NB4 (cell line): Measurements from ENCODE around the gene NCAM1.

Experiments used
- DNase-seq: peaks from one replicate; pipeline ENCODE4 v3.0.0; 2010; ENCODE audit warnings: low read depth
- H3K4me3 ChIP-seq: one replicate; pipeline ENCODE4 v1.5.1; 2011; ENCODE audit warnings: mild to moderate bottlenecking, low read depth, low read length, moderate library complexity
- CTCF ChIP-seq: IDR thresholded peaks from one replicate; pipeline ENCODE4 v1.5.1; 2012; ENCODE audit warnings: low read depth, low read length
- MAX ChIP-seq: IDR thresholded peaks from 2 replicates; pipeline ENCODE4 v1.6.1; 2011; ENCODE audit warnings: low read depth, low read length
- MYC ChIP-seq: IDR thresholded peaks from 2 replicates; pipeline ENCODE4 v1.6.1; 2011; ENCODE audit warnings: low read depth, low read length
- POLR2A ChIP-seq: IDR thresholded peaks from 2 replicates; pipeline ENCODE4 v1.6.1; 2011; ENCODE audit warnings: mild to moderate bottlenecking; ENCODE audit not compliant: insufficient read length; ENCODE audit errors: extremely low read depth

NCAM1 gene

GRCh38 chr11:113267493-113267892, 306.3 kb downstream of the NCAM1 start:
- H3K4me3 ChIP-seq: no peak overlapping the region
- DNase-seq: no peak
- TF ChIP-seq CTCF (no peak), MAX (no peak), POLR2A (no peak), MYC (no peak)

- TF ChIP-seq CTCF: no peak
- TF ChIP-seq MYC: no peak
- no peak for TF ChIP-seq POLR2A
- no peak for TF ChIP-seq MAX
- H3K4me3 ChIP-seq: no peak overlapping the region
- no peak for DNase-seq
These were observed 307.9 kb downstream of the NCAM1 start for GRCh38 chr11:113269096-113269495.

- no peak for TF ChIP-seq MAX
- TF ChIP-seq MYC: no peak
- no peak for DNase-seq
These were observed 308.4 kb downstream of the NCAM1 start for GRCh38 chr11:113269636-113270035.

GRCh38 chr11:113270080-113270479, 308.9 kb downstream of the NCAM1 start:
- H3K4me3 ChIP-seq: no peak overlapping the region
- no peak for DNase-seq
- TF ChIP-seq MYC: no peak
- TF ChIP-seq POLR2A: no peak
- TF ChIP-seq MAX: no peak
- TF ChIP-seq CTCF: no peak

More at GRCh38 chr11:113269636-113270035, 308.4 kb downstream of the NCAM1 start:
- no peak overlapping the region for H3K4me3 ChIP-seq

GRCh38 chr11:113271551-113272245, 310.5 kb downstream of the NCAM1 start:
- H3K4me3 ChIP-seq: no peak overlapping the region
- TF ChIP-seq POLR2A: no peak
- no peak for TF ChIP-seq MAX
- no peak for TF ChIP-seq CTCF
- no peak for TF ChIP-seq MYC
- DNase-seq: no peak

- TF ChIP-seq CTCF (no peak), MYC (no peak), MAX (no peak), POLR2A (no peak)
- H3K4me3 ChIP-seq: no peak overlapping the region
- DNase-seq: no peak
These were observed 311.1 kb downstream of the NCAM1 start for GRCh38 chr11:113272281-113272680.
